BJ (cell line): ENCODE results near the gene FUT3. TPM values are rescaled to one million over a fixed set of nuclear protein-coding genes. Genes with fewer than 3 reads are reported as not detected.

ENCODE experiments used
- CTCF ChIA-PET: fragments of 350-600 bp; formaldehyde crosslinking; extraction: SDS; loops from one replicate; lab custom pipeline; 2021; ENCODE audit warnings: antibody characterized with exemption, inconsistent platforms; lab: Yijun Ruan, JAX
- POLR2A ChIA-PET: fragments of 300-600 bp; sonication (Branson Sonifier 250); formaldehyde crosslinking; extraction: SDS; loops from one replicate; lab custom pipeline; 2021; ENCODE audit warnings: antibody characterized with exemption; lab: Charles Lee
- DNase-seq: peaks from one replicate; pipeline ENCODE4 v3.0.0-alpha.2; 2011; ENCODE audit warnings: low read depth
- H3K27me3 ChIP-seq: 2 replicates; pipeline ENCODE4 v1.6.0; 2011; ENCODE audit warnings: low read length; ENCODE audit not compliant: control insufficient read depth, insufficient read depth
- H3K36me3 ChIP-seq: 2 replicates; pipeline ENCODE4 v1.5.1; 2011; ENCODE audit warnings: low read length; ENCODE audit not compliant: control insufficient read depth, insufficient read depth
- H3K4me3 ChIP-seq: 2 replicates; pipeline ENCODE4 v1.5.1; 2011; ENCODE audit warnings: low read depth, mild to moderate bottlenecking, control low read depth, low read length
- CTCF ChIP-seq: IDR thresholded peaks from 2 replicates; pipeline ENCODE4 v1.5.1; 2011; ENCODE audit warnings: low read depth, mild to moderate bottlenecking, control low read depth, inconsistent platforms, low read length, moderate library complexity; ENCODE audit not compliant: insufficient read depth
- polyA plus RNA-seq: library from polyadenylated mRNA; depleted of rRNA; stranded (reverse); fragments of >200 nt; gene quantifications from 2 replicates; pipeline ENCODE4 v1.2.3, GENCODE V29; 2011

FUT3 gene
- polyA plus RNA-seq, 1 experiment = not detected

DNA sequence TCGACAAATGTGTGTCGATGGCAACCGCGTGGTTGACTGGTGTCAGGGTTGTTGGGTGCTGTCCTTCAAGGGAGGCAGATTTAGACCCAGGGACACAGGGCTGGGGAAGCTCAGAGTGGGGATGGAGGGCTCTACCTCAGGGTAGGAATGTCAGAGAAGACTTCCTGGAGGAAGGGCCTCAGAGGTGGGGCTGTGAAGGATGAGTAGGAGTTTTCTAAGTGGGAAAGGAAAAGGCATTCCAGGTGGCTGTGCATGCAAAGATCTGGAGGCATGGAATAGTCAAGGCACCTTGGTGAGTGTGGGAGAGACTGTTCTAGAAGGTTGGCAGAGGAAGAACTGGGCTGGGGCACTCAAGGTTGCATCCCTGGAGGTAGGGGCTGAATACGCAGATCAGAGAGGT is 44.3 kb downstream of the FUT3 start:
- POLR2A ChIA-PET = no interaction called here
- TF ChIP-seq CTCF = no peak
- Histone ChIP-seq H3K4me3 (no peak overlapping the region), H3K27me3 (peaks cover 9% of the 10 kb centered on the region), H3K36me3 (no peaks in the 10 kb centered on the region)
- no peak for DNase-seq
- CTCF ChIA-PET = interaction anchor here (0.7 to 1.3 kb wide), 4 partner anchors 22 to 187 kb away, joined by 3 to 6 read pairs (median 4); no protein-coding TSS in a partner anchor

- DNase-seq = no peak
- CTCF ChIA-PET = interaction anchor here (1.1 to 1.3 kb wide), 2 partner anchors 22 to 87 kb away, joined by 4 to 6 read pairs; no protein-coding TSS in a partner anchor
- Histone ChIP-seq H3K4me3 (no peak overlapping the region), H3K36me3 (no peaks in the 10 kb centered on the region), H3K27me3 (peaks cover 9% of the 10 kb centered on the region)
- POLR2A ChIA-PET = no interaction called here
- no peak for TF ChIP-seq CTCF
These were observed 45.1 kb downstream of the FUT3 start for GRCh38 chr19:5806133-5806489.

DNA sequence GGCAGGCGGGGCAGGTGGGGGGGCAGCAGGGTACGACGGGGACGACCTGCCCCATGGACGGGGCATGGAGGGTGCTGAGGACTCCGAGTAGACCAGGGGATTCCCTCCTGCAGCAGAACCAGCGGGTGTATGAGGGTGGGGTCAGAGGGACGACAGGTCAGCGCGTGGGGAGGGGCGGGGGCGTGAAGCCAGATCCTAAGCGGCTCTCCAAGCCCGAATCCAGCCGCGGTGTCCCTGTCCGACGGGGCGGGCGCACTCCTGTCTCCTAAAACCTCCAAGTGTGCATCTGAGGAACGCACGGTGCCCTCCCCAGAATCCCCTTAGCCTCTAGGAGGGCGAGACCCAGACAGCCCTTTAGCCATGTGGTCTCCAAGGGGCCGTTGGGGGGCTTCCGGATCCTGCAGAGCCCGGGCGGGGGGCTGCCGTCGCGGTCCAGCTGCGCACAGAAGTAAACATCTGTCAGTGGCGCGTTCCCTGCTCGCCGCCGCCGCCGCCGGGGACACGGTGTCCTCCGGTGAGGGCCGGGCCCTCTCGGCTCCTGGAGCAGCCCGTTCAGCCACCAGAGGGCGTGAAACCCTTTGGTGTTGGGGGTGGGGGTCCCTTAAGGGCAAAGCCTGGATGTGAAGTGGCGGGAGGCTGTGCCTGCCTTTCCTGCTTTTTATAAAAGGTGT is 45.7 kb downstream of the FUT3 start:
- Histone ChIP-seq H3K36me3 (no peaks in the 10 kb centered on the region), H3K27me3 (peaks cover 9% of the 10 kb centered on the region), H3K4me3 (no peak overlapping the region; the same call in 1 of the 2 replicates)
- ChIA-PET CTCF (interaction anchor here (1.3 kb wide), 1 partner anchor 88 kb away, joined by 6 read pairs; no protein-coding TSS in a partner anchor), POLR2A (no interaction called here)
- peak; percentile 86 for TF ChIP-seq CTCF
- no peak for DNase-seq

DNA sequence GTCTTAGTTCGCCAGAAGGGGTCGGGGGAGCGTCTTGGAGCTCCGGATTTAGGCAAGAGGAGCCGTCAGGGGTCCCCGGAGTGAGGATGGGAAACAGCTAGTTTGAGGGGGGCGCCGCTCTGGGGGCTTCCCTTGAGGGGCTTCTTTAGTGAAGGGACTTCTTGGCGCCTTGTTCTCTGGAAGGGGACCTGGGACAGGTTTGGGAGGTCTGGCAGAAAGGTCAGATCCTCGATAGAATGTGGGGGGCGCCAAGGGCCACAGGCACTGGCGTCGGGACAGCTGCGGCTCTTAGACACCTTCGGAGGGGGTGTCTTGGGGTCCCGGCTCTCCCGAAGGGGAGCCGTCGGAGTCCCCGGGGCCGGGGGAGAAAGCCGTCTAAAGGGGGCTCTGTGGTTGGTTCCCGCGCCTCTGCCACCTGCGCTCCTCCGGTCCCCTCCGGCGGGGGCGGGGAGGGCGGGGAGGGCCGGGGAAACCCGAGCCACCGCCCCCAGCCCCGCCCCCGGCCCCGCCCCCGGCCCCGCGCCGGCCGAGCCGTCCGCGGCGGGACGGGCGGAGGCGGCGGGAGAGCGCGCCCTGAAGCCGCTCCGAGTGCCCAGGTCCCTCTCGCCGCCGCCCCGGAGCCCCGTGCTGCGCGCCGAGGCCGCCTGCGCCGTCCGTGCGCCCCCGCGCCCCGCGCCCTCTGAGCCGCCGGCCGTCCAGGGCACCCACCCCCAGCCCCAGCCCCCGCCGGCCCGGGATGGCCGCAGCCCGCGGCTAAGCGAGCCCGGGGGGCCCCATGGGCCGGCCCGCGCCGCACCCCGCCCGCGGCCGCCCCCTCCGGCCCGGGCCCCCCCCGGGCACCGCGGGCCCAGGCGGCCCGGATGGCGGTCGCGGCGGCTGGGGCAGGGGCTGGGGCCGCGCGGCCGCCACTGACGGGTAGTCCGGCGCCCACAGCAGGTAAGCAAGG is 46.5 kb downstream of the FUT3 start, which contains the start of gene NRTN:
Gene NRTN, plus strand, starts transcription at position 552 of the 946 bp plus-strand sequence. CDS start 19,099 bp downstream, outside the sequence.
- Histone ChIP-seq H3K4me3 (no peak within 1 kb of the TSS; the same call in none of the 2 replicates), H3K27me3 (peaks cover 9% of the 10 kb centered on the region), H3K36me3 (no peaks in the 10 kb centered on the region)
- TF ChIP-seq CTCF = no peak
- ChIA-PET POLR2A (no interaction called here), CTCF (interaction anchor here (0.6 to 2.8 kb wide), 41 partner anchors 8 to 317 kb away, joined by 3 to 80 read pairs (median 6); partner anchors contain the start of genes DUS3L, FUT3, NDUFA11 and RANBP3)
- no peak for DNase-seq
